HS-27A (cell line): ENCODE results near the gene GJB5.
"Not testable (repeated sequence)": the region's sequence is repeated elsewhere in the genome, so short reads cannot be mapped to it uniquely, and the experiment has no call there.

Experiments
- DNase-seq: peaks from one replicate; pipeline ENCODE4 v3.0.0-alpha.2; 2012; ENCODE audit warnings: low read depth, missing footprints

The GJB5 gene

DNA sequence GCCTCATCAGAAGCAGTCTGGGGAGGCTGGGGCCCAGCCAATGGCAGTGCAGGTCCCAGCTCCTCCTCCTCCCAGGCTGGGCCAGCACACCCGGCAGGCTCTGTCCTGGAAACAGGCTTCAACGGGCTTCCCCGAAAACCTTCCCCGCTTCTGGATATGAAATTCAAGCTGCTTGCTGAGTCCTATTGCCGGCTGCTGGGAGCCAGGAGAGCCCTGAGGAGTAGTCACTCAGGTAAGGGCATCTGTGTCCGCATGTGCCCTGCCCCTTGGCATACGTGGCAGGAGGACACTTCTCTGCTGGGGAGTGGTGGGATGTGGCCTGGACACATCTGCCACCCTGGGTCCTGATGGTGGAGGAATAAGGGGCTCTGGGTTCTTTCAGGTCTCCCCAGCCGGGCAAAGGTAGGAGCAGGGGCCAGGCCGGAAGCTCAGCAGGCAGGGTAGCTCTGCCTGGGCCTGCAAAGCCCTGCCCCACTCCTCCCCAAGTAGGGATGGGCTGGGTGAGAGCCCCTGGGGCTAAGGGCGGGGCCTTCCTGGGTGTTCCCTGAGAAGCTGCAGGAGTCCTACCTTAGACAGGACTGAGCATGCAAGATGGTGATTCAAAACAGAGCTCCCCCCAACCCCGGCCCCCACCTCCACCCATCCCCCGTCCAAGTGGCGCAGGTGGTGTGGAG, at the start of gene GJB5:
TSS of gene GJB5 (plus strand) at position 84 of the 674 bp plus-strand sequence. CDS start 2,284 bp downstream, outside the sequence.
- DNase-seq = no peak

DNA sequence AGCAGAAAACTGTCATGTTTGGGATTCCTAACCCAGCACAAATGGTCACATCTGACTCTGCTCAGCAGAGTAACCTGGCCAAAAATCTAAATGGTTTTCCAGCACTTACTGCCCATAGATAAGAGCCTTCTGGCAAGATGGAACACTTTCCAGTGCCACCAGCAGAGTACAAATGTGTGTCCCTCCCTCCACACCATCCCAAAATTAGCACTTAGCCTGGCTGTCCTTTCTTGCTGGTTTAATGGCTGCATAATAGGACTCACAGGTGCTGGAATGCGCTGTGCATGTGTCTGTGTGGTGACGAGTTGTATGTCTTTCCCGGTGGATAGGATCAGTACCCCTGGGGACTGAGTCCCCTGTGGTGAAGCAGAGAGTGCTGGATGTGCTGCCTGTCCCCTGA, 49.8 kb upstream of the GJB5 start:
- DNase-seq = no peak

DNA sequence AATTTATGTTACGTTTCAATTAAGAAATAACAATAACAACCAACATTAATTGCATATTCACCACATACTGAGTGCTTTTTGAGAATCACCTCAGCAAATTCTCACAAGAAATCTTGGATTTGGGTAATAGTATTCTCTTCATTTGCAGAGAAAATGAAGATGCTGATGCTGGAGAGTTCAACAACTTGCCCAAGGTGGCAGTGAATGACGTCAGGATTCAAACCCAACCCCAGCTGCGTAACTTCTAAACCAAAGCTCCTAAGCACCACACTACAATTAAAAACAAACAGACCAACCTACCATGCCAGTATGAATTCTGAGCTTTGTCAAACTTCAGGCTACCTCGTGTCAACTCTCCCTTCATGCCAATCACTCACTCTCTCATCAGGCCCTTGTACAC, 46.7 kb upstream of the GJB5 start:
- DNase-seq = no peak

GRCh38 chr1:34709547-34709946, 45.3 kb upstream of the GJB5 start:
- no peak for DNase-seq

DNA sequence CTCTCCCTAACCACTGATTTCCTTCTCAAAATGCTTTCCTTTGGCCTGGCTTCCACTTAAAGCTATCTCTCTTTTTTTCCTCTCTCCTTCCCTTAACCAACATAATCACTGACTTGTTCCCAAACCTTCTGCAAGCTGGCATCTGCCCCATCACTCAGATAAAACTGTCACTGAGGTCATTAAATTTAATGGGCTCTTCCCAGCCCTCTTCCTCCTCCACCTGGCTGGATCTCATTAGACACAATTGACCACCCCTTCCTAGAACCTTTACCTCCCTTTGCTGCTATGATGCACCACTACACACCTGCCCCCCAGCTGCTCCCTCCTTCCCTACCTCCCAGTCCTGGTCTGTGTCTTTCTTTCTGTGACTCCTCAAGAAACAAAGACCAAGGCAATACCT, 44.0 kb upstream of the GJB5 start:
- no peak for DNase-seq

GRCh38 chr1:34711485-34711884, 43.4 kb upstream of the GJB5 start:
- DNase-seq = no peak

GRCh38 chr1:34712007-34712688, 42.7 kb upstream of the GJB5 start:
- no peak for DNase-seq

DNA sequence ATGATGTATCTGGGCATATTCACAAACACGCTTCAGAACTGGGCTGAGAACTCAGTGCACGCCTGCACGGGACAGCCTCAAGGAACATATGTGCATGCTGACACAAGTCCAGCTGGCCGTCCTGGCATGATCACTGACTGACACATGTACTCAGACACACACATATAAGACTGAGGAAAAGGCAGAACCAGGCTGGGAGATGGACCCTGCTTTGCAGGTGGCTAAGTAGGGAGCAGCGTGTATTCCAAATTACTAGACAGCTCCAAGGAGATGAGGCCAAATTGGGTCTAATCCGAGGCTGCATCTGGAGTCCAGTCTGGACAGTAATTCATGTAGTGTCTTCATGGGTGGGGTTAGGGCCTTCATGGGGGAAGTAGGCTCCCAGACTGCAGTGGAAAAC, 41.4 kb upstream of the GJB5 start:
- DNase-seq = no peak

DNA sequence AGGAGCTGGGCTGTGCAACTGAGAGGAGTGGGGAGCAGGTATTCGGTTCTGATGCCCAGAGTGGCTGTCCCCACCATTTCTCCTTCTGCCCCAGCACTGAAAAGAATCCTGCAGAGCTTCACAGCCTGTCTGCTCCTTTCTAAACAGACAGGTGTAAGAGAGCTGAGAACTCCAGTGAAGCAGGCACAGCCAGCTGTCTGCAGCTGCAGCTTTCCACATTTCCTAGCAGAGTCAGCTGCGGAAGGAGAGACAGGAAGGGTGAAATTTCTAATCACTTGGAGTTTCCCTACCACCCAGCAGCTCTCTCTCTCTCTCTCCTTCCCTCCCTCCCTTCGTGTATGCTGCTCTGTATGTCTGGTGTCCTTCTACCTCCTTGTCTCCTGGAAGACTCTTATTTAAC, 40.5 kb upstream of the GJB5 start:
- no peak for DNase-seq

GRCh38 chr1:34715139-34715538, 39.7 kb upstream of the GJB5 start:
- no peak for DNase-seq

- no peak for DNase-seq
Measured at GRCh38 chr1:34721241-34721640, 33.6 kb upstream of the GJB5 start.

- DNase-seq = no peak
Measured at GRCh38 chr1:34721646-34722355, 33.0 kb upstream of the GJB5 start.

- DNase-seq = no peak
Measured at GRCh38 chr1:34726861-34727260, 28.0 kb upstream of the GJB5 start.

DNA sequence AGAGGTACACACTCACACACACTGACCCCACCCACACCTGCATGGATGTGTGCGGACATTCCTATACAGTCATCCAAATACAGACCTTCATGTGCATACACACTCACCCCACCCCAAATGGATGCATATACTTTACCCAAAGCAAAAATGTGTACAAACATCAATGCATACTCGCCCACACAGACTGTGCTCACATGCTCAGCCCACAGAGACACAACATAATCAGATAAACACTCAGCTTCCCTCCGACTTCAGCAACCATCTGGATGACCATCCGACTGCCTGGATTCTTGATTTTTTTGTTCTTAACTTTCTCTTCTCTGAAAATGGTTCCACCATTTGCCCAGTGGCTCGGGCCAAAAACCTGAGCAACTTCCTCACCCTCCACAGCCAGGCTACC, 24.4 kb upstream of the GJB5 start:
- DNase-seq = no peak

DNA sequence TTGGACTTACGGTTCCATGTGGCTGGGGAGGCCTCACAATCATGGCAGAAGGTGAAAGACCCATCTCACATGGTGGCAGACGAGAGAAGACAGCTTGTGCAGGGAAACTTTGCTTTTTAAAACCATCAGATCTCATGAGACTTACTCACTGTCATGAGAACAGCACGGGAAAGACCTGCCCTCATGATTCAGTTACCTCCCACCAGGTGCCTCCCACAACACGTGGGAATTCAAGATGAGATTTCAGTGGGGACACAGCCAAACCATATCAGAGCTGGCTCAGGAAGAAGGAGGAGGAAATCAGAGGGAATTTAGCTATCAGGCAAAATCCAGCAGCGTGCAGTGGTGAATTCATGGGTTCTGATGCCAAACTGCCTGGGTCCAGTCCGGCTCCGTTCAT, 22.0 kb upstream of the GJB5 start:
- not testable (repeated sequence) for DNase-seq

DNA sequence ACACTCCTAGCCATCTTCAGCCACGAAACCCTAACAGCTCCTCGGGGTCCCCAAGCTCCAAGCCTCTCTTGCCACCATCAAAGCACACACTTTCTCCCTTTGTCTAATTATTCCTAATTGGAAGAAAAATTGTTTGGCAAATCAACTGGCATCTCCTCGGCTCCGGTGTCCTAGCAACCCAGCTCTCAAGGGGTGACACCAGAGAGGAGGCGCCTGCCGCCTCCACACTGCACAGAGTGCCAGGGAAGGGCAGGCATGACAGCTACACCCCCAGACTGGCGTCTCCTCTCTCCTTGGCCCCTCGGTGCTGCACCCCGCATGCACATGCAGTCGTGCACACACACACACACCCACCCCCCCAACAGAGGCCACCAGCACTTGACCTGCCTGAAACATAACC, 18.2 kb upstream of the GJB5 start:
- DNase-seq = no peak

DNA sequence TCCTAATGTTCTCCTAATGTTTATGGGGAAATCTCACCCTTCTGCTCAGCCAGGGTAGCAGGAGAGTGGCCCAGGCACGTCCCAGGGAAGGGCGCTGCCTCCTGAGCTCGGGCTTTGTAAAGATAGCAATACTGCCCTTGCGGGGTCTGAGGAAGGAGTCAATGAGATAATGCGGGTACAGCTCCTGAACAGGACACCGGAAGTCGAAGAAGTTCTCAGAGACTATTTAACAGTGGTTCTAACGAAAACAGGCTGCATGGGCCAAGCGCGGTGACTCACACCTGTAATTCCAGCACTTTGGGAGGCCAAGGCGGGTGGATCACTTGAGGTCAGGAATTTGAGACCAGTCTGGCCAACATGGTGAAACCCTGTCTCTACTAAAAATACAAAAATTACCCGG, 17.6 kb upstream of the GJB5 start:
- DNase-seq = not testable (repeated sequence)

DNA sequence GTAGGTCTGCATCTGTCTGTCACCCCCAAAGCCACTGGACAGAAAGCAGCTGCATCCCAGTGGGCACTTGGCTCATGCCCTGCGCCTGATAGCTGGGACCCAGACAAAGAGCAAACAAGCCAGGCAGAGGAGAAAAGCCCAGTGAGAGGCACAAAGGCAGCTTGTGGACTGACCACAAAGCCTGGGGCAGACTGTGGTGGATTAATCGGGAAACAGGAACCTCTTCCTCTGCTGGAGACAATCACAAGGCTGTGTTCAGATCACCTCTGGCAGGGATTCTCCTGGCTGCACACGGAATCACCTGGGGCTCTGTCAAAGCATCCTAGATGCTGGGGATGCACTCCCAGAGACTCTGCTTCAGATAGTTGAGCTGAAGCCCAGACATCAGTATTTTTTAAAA, 15.2 kb upstream of the GJB5 start:
- DNase-seq = no peak

GRCh38 chr1:34740161-34740868, 14.5 kb upstream of the GJB5 start:
- no peak for DNase-seq

DNA sequence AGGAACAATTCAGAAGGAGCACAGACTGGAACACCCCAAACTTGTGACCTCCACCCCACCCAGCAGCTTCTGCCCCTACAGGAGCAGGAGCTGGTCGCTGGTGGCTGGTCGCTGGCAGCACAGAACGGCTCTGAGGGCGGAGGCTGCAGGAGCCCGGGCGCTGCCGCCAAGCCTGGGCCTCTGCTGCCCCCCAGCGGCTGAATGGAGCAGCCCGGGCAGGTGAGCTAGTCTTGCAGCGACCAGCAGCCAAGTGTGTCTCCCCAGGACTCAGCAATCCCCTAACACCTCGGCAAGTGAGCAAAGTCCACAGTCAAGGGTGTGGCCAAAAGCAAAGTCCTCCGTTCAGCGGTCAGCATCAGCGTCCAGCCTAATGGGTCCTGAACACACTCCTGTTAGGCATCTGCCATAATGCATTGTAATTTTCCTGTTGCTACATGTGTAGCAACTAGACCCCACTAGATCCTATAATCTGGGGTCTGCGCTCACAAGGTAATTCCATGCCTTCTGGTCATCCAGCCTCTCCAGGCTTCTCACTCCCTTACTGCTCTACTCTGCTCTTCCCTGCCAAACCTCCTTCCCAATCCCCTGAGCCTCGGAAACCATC, 12.1 kb upstream of the GJB5 start:
- DNase-seq = peak; percentile 35

- no peak for DNase-seq
Measured at GRCh38 chr1:34743775-34744174, 11.1 kb upstream of the GJB5 start.

GRCh38 chr1:34744851-34745250, 10.0 kb upstream of the GJB5 start:
- no peak for DNase-seq
